Measurements from ENCODE around the gene CLSTN2. TPM values are rescaled to one million over a fixed set of nuclear protein-coding genes. Genes with fewer than 3 reads are reported as not detected.

Gene CLSTN2
- total RNA-seq, 1 experiment from 2014 or later, result 0.68 TPM

DNA sequence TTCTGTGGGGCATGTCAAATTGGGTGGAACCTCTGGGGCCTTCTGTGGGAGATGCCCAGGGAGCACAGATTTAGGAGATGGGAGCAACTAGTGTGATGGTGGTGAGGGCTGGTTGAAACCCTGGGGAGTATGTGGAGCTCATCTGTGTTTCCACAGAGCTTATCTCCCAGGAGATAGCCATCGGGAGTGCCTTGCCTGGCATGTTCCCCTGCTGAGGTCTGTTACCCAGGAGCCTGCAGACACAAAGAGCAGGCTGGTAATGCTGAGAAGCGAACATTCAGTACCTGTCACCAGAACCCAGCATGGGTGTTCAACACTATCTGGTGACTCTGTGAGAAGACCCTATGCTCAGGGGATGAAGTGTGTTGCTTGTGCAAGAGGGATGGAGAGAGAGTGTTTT lies 85.0 kb downstream of the CLSTN2 start:
- Histone ChIP-seq H4K5ac (ENCODE audit: insufficient read length, low read depth, low read length) (no peak overlapping the region), H2BK120ac (ENCODE audit: low read depth, low read length, poor library complexity, severe bottlenecking) (no peak overlapping the region), H2AFZ (ENCODE audit: low read length) (no peak overlapping the region), H3T11ph (ENCODE audit: low read length) (no peak overlapping the region), H3K23ac (ENCODE audit: insufficient read length, low read depth, low read length) (no peak overlapping the region), H3K79me2 (ENCODE audit: insufficient read depth, low read length) (no peaks in the 10 kb centered on the region), H2BK12ac (ENCODE audit: insufficient read length, low read depth, low read length) (no peak overlapping the region), H3K23me2 (ENCODE audit: insufficient read length, low read depth, low read length, poor library complexity, severe bottlenecking) (no peaks in the 10 kb centered on the region), H3K4me1 (ENCODE audit: insufficient read depth, low read length) (no peaks in the 10 kb centered on the region), H3K27me3 (ENCODE audit: insufficient read depth, low read length) (no peaks in the 10 kb centered on the region), H3K4me2 (ENCODE audit: insufficient read depth, insufficient read length, low read length) (no peak overlapping the region), H3K9me3 (ENCODE audit: control insufficient read depth, low read depth, low read length) (no peaks in the 10 kb centered on the region), H2BK20ac (ENCODE audit: low read depth, low read length, poor library complexity, severe bottlenecking) (no peak overlapping the region), H3K79me1 (ENCODE audit: insufficient read depth, low read depth, low read length, poor library complexity, severe bottlenecking) (no peaks in the 10 kb centered on the region), H2BK15ac (ENCODE audit: low read depth, low read length) (no peak overlapping the region), H4K8ac (replicated peaks; ENCODE audit: insufficient read length, low read depth, low read length) (no peak overlapping the region), H3K27ac (ENCODE audit: insufficient read length, low read depth, low read length) (no peak overlapping the region), H3K4ac (ENCODE audit: low read depth, low read length) (no peak overlapping the region), H3K14ac (ENCODE audit: insufficient read depth, low read length) (no peak overlapping the region; the same call in 1 of the 2 replicates), H4K20me1 (ENCODE audit: control insufficient read depth, insufficient read depth, insufficient read length) (no peaks in the 10 kb centered on the region), H3K9ac (ENCODE audit: extremely low read depth, insufficient read length, low read length) (no peak overlapping the region), H4K91ac (ENCODE audit: insufficient read length, low read depth, low read length) (no peak overlapping the region), H3K56ac (ENCODE audit: insufficient read length, low read depth, low read length) (no peak overlapping the region), H3K18ac (ENCODE audit: insufficient read length, low read depth, low read length) (no peak overlapping the region), H2AK5ac (ENCODE audit: insufficient read length, low read length) (no peak overlapping the region), H2BK5ac (ENCODE audit: insufficient read length, low read length) (no peak overlapping the region)
- H3K4me3 Mint-ChIP-seq, result no peak overlapping the region
- TF ChIP-seq, protein P1, sequence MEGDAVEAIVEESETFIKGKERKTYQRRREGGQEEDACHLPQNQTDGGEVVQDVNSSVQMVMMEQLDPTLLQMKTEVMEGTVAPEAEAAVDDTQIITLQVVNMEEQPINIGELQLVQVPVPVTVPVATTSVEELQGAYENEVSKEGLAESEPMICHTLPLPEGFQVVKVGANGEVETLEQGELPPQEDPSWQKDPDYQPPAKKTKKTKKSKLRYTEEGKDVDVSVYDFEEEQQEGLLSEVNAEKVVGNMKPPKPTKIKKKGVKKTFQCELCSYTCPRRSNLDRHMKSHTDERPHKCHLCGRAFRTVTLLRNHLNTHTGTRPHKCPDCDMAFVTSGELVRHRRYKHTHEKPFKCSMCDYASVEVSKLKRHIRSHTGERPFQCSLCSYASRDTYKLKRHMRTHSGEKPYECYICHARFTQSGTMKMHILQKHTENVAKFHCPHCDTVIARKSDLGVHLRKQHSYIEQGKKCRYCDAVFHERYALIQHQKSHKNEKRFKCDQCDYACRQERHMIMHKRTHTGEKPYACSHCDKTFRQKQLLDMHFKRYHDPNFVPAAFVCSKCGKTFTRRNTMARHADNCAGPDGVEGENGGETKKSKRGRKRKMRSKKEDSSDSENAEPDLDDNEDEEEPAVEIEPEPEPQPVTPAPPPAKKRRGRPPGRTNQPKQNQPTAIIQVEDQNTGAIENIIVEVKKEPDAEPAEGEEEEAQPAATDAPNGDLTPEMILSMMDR (conservative IDR thresholded peaks at IDR 0.05), result no peak
- H3K36me3 Mint-ChIP-seq (ENCODE audit: insufficient read depth in 1 of 3, low read depth in 3 of 3), result no peaks in the 10 kb centered on the region
- no peaks in the 10 kb centered on the region for H3K9me3 Mint-ChIP-seq
- H3K4me1 Mint-ChIP-seq, result peaks cover 2 to 6% of the 10 kb centered on the region in 2 experiments
- H3K27ac Mint-ChIP-seq, result no peak overlapping the region
- no CpG with 5 or more reads among the region's 2 CpGs for WGBS (ENCODE audit: extremely low coverage, insufficient read length, low lambda C conversion rate)
- no peaks in the 10 kb centered on the region; the same call in none of the 2 replicates for H3K27me3 Mint-ChIP-seq (ENCODE audit: low read depth)
- DNase-seq, result no peak

Data from H9 (cell line).